ENCODE results near the gene ZNF480.
"Not testable (repeated sequence)": the region's sequence is repeated elsewhere in the genome, so short reads cannot be mapped to it uniquely, and the experiment has no call there.

The ZNF480 gene

GRCh38 chr19:52339022-52339421, 42.1 kb downstream of the ZNF480 start:
- DNase-seq = not testable (repeated sequence)

- DNase-seq = peak; percentile 30
These were observed 46.6 kb downstream of the ZNF480 start for GRCh38 chr19:52343548-52343947.

GRCh38 chr19:52345162-52345561, 48.2 kb downstream of the ZNF480 start:
- no peak for DNase-seq

- no peak for DNase-seq
These were observed 54.5 kb downstream of the ZNF480 start for GRCh38 chr19:52351512-52351911.

GRCh38 chr19:52366414-52366824, 69.5 kb downstream of the ZNF480 start:
- no peak for DNase-seq

GRCh38 chr19:52369559-52370340, 72.8 kb downstream of the ZNF480 start, which contains the start of gene ZNF880:
Gene ZNF880, plus strand, starts transcription at chr19:52369923. Its CDS starts 43 bp downstream, at chr19:52369966.
- DNase-seq = peak; percentile 89

- DNase-seq = no peak
These were observed 73.4 kb downstream of the ZNF480 start for GRCh38 chr19:52370341-52370710.
